ENCODE measurements around the gene IMPDH1. TPM values are rescaled to one million over a fixed set of nuclear protein-coding genes. Genes with fewer than 3 reads are reported as not detected.

Gene IMPDH1
- total RNA-seq, 2 experiments from 2014 or later = 64.7 to 67.4 TPM

- peak overlapping the region; percentile 87 for H3K4me3 Mint-ChIP-seq
- H3K4me1 Mint-ChIP-seq = peaks cover 42% of the 10 kb centered on the region
- ChIA-PET CTCF (interaction anchor here (1.2 to 13.0 kb wide), 7 partner anchors 9 to 66 kb away, joined by 6 to 167 read pairs (median 8); partner anchors contain the start of gene HILPDA), POLR2A (interaction anchor here (0.7 to 4.5 kb wide), 7 partner anchors 9 to 52 kb away, joined by 3 to 21 read pairs (median 3); partner anchors contain the start of gene HILPDA)
- peak overlapping the region; percentile 70 for H3K27ac Mint-ChIP-seq
- DNase-seq = no peak
- peaks cover 8% of the 10 kb centered on the region for H3K36me3 Mint-ChIP-seq (ENCODE audit: low read depth)
- H3K27me3 Mint-ChIP-seq = peaks cover 17% of the 10 kb centered on the region
- no peaks in the 10 kb centered on the region for H3K9me3 Mint-ChIP-seq
These were observed 830 bp downstream of the IMPDH1 start for GRCh38 chr7:128408709-128409595.

GRCh38 chr7:128407751-128408708, 1.8 kb downstream of the IMPDH1 start:
- no peak overlapping the region for H3K27ac Mint-ChIP-seq

DNA sequence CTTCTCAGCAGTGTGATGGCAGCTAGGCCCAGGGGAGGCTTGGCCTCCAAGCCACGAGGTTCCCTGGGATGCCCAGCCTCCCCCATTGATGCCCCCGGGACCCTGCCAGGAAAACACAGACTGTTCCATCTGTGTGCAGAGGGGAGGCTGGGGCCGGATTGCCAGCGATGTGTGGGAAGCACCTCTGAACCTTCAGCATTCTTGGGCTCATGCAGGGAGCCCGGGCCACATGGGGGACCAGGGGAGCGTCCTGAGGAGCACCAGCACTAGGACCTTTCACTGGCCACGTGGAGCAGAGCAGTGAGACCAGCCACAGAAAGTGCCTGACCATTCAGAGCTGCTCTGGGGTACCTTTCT, 2.6 kb downstream of the IMPDH1 start:
- H3K27ac Mint-ChIP-seq = no peak overlapping the region
- ChIA-PET CTCF (interaction anchor here (1.2 to 13.0 kb wide), 4 partner anchors 10 to 67 kb away, joined by 6 to 167 read pairs (median 15); no protein-coding TSS in a partner anchor), POLR2A (interaction anchor here (0.7 to 4.5 kb wide), 4 partner anchors 11 to 51 kb away, joined by 3 to 16 read pairs (median 4); partner anchors contain the start of gene HILPDA)
- H3K27me3 Mint-ChIP-seq = peaks cover 9% of the 10 kb centered on the region
- no peaks in the 10 kb centered on the region for H3K9me3 Mint-ChIP-seq
- peaks cover 54% of the 10 kb centered on the region for H3K4me1 Mint-ChIP-seq
- no peak for DNase-seq
- no peak overlapping the region for H3K4me3 Mint-ChIP-seq
- peaks cover 15% of the 10 kb centered on the region for H3K36me3 Mint-ChIP-seq (ENCODE audit: low read depth)

More at GRCh38 chr7:128407751-128408708, 1.8 kb downstream of the IMPDH1 start:
- no peaks in the 10 kb centered on the region for H3K9me3 Mint-ChIP-seq
- peaks cover 50% of the 10 kb centered on the region for H3K4me1 Mint-ChIP-seq
- CTCF ChIA-PET = interaction anchor here (1.2 to 13.0 kb wide), 7 partner anchors 8 to 67 kb away, joined by 6 to 167 read pairs (median 8); partner anchors contain the start of gene HILPDA
- H3K27me3 Mint-ChIP-seq = peaks cover 9% of the 10 kb centered on the region
- peaks cover 12% of the 10 kb centered on the region for H3K36me3 Mint-ChIP-seq (ENCODE audit: low read depth)
- POLR2A ChIA-PET = interaction anchor here (0.7 to 4.5 kb wide), 7 partner anchors 10 to 52 kb away, joined by 3 to 21 read pairs (median 5); partner anchors contain the start of gene HILPDA
- peak overlapping the region; percentile 87 for H3K4me3 Mint-ChIP-seq
- DNase-seq = no peak

GRCh38 chr7:128406314-128407232, 3.2 kb downstream of the IMPDH1 start:
- peak overlapping the region; percentile 72 for H3K4me3 Mint-ChIP-seq
- peaks cover 5% of the 10 kb centered on the region for H3K27me3 Mint-ChIP-seq
- H3K36me3 Mint-ChIP-seq (ENCODE audit: low read depth) = peaks cover 16% of the 10 kb centered on the region
- peaks cover 54% of the 10 kb centered on the region for H3K4me1 Mint-ChIP-seq
- CTCF ChIA-PET = interaction anchor here (1.0 to 13.0 kb wide), 4 partner anchors 9 to 19 kb away, joined by 3 to 167 read pairs (median 15); no protein-coding TSS in a partner anchor
- H3K9me3 Mint-ChIP-seq = no peaks in the 10 kb centered on the region
- POLR2A ChIA-PET = interaction anchor here (0.7 to 4.5 kb wide), 4 partner anchors 12 to 51 kb away, joined by 3 to 16 read pairs (median 4); partner anchors contain the start of gene HILPDA
- DNase-seq = no peak
- peak overlapping the region; percentile 14 for H3K27ac Mint-ChIP-seq

- ChIA-PET CTCF (interaction anchor here (1.0 to 10.7 kb wide), 3 partner anchors 13 to 55 kb away, joined by 3 to 148 read pairs (median 5); no protein-coding TSS in a partner anchor), POLR2A (interaction anchor here (1.1 to 2.0 kb wide), 3 partner anchors 9 to 63 kb away, joined by 4 to 7 read pairs (median 5); no protein-coding TSS in a partner anchor)
- DNase-seq = peak; percentile 58
- no peaks in the 10 kb centered on the region for H3K9me3 Mint-ChIP-seq
- H3K4me3 Mint-ChIP-seq = peak overlapping the region; percentile 83
- H3K27me3 Mint-ChIP-seq = peaks cover 3% of the 10 kb centered on the region
- peaks cover 53% of the 10 kb centered on the region for H3K4me1 Mint-ChIP-seq
- H3K27ac Mint-ChIP-seq = no peak overlapping the region
- H3K36me3 Mint-ChIP-seq (ENCODE audit: low read depth) = peaks cover 23% of the 10 kb centered on the region
These were observed 4.1 kb downstream of the IMPDH1 start for GRCh38 chr7:128405471-128406313.

GRCh38 chr7:128404886-128405470, 4.8 kb downstream of the IMPDH1 start:
- Mint-ChIP-seq H3K27me3 (no peaks in the 10 kb centered on the region), H3K36me3 (ENCODE audit: low read depth) (peaks cover 27% of the 10 kb centered on the region), H3K4me3 (peak overlapping the region; percentile 83), H3K4me1 (peaks cover 48% of the 10 kb centered on the region), H3K9me3 (no peaks in the 10 kb centered on the region), H3K27ac (no peak overlapping the region)
- ChIA-PET CTCF (interaction anchor here (1.6 to 10.7 kb wide), 2 partner anchors 21 to 56 kb away, joined by 5 to 148 read pairs; no protein-coding TSS in a partner anchor), POLR2A (interaction anchor here (1.1 to 2.0 kb wide), 3 partner anchors 10 to 63 kb away, joined by 4 to 7 read pairs (median 5); no protein-coding TSS in a partner anchor)
- DNase-seq = no peak

- Mint-ChIP-seq H3K4me3 (peak overlapping the region; percentile 83), H3K4me1 (peaks cover 47% of the 10 kb centered on the region), H3K27ac (no peak overlapping the region), H3K27me3 (no peaks in the 10 kb centered on the region), H3K9me3 (no peaks in the 10 kb centered on the region), H3K36me3 (ENCODE audit: low read depth) (peaks cover 30% of the 10 kb centered on the region)
- ChIA-PET CTCF (interaction anchor here (0.8 to 10.7 kb wide), 3 partner anchors 22 to 57 kb away, joined by 3 to 148 read pairs (median 5); no protein-coding TSS in a partner anchor), POLR2A (interaction anchor here (1.2 to 2.0 kb wide), 2 partner anchors 11 to 12 kb away, joined by 5 to 7 read pairs; no protein-coding TSS in a partner anchor)
- no peak for DNase-seq
These were observed 5.6 kb downstream of the IMPDH1 start for GRCh38 chr7:128404143-128404681.

DNA sequence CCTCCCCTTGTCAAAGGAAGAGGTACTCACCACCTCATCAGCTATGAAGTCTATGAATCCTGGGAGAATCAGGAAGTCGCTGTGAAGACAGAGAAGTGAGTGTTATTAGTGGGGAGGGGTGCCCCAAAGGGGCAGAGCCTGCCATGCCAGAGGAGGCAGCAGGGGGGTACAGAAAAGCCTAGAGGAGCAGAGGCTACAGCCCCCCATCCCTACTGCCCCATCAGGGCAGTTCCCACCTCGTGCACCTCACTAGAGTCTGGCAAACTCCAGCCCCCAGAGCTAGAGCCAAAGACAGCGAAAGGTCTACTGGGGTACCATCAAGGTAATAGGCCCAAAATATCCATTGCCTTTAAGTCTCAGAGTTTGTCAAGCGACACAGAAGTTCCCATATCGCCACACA, 6.1 kb downstream of the IMPDH1 start:
- Mint-ChIP-seq H3K27ac (no peak overlapping the region), H3K27me3 (no peaks in the 10 kb centered on the region), H3K4me3 (peak overlapping the region; percentile 83), H3K9me3 (no peaks in the 10 kb centered on the region), H3K4me1 (peaks cover 42% of the 10 kb centered on the region), H3K36me3 (ENCODE audit: low read depth) (peaks cover 30% of the 10 kb centered on the region)
- POLR2A ChIA-PET = interaction anchor here (2.0 kb wide), 1 partner anchor 12 kb away, joined by 7 read pairs; no protein-coding TSS in a partner anchor
- no peak for DNase-seq
- CTCF ChIA-PET = interaction anchor here (0.8 to 10.7 kb wide), 3 partner anchors 22 to 57 kb away, joined by 3 to 148 read pairs (median 5); no protein-coding TSS in a partner anchor

DNA sequence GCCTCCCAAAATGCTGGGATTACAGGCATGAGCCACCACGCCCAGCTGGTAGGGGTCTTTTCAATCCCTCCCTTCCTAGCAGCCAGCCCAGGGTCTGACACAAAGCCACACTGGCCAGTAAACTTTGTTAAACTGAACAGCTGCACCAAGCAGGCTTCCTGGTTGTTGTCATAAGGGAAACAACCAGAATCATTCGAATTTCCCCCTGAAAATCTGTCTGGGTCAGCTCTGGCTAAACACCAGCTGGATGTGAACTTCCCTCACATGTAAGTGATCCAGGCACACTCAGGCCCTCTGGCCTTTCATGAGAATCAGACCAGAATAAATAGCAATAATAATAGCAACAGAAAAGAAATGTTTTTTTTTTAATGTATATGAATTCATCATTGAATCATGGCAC, 7.4 kb downstream of the IMPDH1 start:
- no peak overlapping the region for H3K4me3 Mint-ChIP-seq
- peaks cover 32% of the 10 kb centered on the region for H3K4me1 Mint-ChIP-seq
- H3K9me3 Mint-ChIP-seq = no peaks in the 10 kb centered on the region
- DNase-seq = no peak
- POLR2A ChIA-PET = interaction anchor here (0.6 kb wide), 1 partner anchor 321 kb away, joined by 4 read pairs; no protein-coding TSS in a partner anchor
- H3K36me3 Mint-ChIP-seq (ENCODE audit: low read depth) = peaks cover 43% of the 10 kb centered on the region
- H3K27me3 Mint-ChIP-seq = no peaks in the 10 kb centered on the region
- CTCF ChIA-PET = interaction anchor here (1.5 to 10.7 kb wide), 3 partner anchors 15 to 23 kb away, joined by 3 to 148 read pairs (median 17); no protein-coding TSS in a partner anchor
- H3K27ac Mint-ChIP-seq = no peak overlapping the region

DNA sequence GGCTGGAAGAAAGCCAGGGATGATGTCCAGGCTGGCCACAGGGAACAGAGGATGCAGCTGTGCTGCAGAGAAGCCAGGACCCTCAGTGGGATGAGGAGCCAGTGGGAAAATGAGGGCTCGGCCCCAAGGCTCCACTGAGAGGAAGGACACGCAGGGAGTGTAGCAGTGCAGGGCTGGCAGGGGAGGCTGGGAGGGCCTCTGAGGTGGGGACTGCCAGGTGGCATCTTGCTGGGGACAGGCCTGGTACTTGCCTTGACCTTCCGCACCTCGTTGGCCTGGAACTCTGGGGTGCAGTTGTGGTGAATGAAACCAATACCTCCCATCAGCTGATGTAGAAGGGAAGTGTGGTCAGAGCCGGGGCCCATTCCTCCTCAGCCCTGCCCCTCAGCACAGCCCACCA, 9.2 kb downstream of the IMPDH1 start:
- Mint-ChIP-seq H3K27ac (no peak overlapping the region), H3K36me3 (ENCODE audit: low read depth) (peaks cover 56% of the 10 kb centered on the region), H3K4me3 (no peak overlapping the region), H3K27me3 (no peaks in the 10 kb centered on the region), H3K4me1 (peaks cover 23% of the 10 kb centered on the region), H3K9me3 (no peaks in the 10 kb centered on the region)
- DNase-seq = no peak
- POLR2A ChIA-PET = interaction anchor here (1.1 to 1.6 kb wide), 2 partner anchors 10 to 24 kb away, joined by 3 to 6 read pairs; no protein-coding TSS in a partner anchor
- CTCF ChIA-PET = interaction anchor here (0.6 to 10.7 kb wide), 5 partner anchors 12 to 59 kb away, joined by 3 to 148 read pairs (median 4); no protein-coding TSS in a partner anchor
